HG03432 (cell line): ENCODE data around the gene CD207.

Source experiments
- ATAC-seq: cut with Tn5 transposase; IDR thresholded peaks from one replicate; pipeline ENCODE4 v1.9.1; 2021; ENCODE audit warnings: mild to moderate bottlenecking, moderate library complexity; ENCODE audit not compliant: unreplicated experiment

Gene CD207

DNA sequence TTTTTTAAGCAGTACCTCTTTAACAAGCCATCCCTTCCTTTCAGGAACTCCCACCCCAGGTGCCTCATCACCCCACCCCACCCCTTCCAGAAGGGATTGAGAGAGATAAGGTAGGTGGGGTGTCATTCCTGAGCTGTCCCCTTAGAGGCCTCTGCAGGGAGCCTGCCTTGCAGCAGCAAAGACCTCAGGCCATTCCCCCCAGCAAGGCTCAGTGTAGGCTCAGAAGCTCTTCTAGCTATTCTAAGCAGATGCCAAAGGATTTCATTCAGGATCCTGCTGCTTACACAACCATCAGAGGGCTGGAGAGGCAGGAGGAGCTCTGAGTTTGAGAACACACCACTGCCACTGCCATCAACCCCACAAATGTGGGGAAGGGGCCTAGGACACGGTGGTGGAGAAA, 39.4 kb downstream of the CD207 start:
- ATAC-seq, result no peak

DNA sequence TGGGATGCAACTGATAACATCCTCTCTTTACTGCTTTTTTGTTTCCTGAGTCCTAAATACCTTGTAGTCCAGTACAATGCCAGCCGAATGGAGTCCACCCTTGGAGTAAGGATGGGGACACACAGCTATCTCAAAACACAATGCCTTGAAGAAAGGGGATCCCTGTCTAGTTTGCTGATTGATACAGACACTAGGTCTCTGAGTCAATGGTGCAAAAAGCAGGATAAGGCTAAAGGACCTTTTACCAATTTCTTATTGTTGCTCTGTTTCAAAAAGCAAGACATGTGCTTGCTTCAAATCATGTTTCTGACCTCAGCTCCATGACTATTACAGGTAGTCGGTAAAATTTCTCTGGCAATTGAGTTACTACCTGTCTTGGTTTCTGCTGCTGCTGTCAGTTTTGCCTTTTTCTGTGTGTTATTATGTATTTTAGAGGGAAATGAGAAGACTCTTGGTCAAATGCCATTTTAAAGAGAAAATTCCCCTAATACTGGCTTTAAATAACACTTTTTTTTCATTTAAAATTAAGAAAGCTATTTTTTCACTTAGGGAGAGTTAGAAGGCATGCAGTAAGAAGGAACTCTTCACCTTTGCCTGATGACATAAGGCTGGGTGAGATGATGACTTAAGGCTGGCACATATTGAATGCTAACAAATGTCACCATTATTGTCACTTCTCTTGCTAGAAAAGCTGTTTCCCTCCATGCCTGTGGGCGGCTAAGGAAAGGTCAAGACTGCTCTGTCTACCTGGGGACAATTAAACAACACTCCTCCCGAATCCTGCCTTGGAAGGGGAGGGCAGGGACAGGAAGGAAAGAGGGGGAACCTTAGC, 40.2 kb downstream of the CD207 start:
- no peak for ATAC-seq

DNA sequence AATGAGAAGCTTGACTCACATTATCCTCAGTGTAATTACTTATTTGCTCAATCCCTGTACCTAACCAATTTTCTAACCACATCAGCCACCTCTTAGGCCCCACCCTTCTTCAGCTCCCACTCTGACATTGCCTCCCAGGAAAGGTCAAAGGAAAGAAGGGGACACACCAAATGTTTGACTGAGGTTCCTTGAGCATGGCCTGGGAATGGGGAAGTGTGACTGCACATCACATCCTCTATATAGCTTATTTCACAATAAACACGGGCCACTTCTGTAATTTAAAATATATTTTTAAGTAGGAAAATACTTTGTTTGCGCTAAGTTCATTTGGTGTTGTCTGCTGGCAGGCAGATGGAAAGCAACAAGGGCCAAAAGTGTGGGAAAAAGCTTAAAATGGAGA, 42.2 kb downstream of the CD207 start:
- no peak for ATAC-seq

DNA sequence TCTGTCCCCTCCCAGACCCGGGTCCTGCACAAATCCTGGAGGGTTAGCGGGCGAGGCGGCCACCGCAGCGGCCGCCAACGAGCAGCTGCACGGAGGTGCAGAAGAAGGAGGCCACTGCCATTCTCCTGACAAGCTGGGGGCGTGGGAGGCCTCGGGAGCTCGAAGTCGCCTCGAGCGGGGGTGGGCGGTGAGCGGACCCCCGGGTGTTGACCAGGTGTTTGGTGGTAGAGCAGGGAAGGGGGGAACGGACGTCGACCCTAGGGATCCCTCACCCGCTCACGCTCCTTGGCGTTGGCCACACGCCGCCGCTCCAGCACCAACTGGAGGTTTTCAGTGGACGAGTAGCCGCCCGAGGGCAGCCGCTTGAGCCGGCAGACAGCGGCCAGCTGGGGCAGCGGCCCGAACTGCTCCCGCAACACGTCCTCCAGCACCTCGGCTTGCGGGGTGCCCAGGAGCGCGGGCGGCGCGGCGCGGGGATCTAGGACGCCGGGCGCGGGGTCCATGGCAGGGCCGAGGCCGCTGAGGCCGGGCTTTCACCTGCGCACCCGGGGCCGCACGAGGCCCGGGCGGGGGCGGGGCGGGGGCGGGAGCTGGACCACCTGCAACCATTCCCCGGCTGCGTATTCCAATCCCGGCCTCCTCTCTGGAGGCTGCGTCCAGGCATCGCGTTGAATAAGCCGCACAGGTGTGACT, 45.3 kb downstream of the CD207 start, which contains the start of gene FIGLA:
Gene FIGLA, minus strand, starts transcription at position 508 of the 693 bp plus-strand sequence. Its CDS starts 5 bp downstream, at position 503.
- ATAC-seq, result no peak

DNA sequence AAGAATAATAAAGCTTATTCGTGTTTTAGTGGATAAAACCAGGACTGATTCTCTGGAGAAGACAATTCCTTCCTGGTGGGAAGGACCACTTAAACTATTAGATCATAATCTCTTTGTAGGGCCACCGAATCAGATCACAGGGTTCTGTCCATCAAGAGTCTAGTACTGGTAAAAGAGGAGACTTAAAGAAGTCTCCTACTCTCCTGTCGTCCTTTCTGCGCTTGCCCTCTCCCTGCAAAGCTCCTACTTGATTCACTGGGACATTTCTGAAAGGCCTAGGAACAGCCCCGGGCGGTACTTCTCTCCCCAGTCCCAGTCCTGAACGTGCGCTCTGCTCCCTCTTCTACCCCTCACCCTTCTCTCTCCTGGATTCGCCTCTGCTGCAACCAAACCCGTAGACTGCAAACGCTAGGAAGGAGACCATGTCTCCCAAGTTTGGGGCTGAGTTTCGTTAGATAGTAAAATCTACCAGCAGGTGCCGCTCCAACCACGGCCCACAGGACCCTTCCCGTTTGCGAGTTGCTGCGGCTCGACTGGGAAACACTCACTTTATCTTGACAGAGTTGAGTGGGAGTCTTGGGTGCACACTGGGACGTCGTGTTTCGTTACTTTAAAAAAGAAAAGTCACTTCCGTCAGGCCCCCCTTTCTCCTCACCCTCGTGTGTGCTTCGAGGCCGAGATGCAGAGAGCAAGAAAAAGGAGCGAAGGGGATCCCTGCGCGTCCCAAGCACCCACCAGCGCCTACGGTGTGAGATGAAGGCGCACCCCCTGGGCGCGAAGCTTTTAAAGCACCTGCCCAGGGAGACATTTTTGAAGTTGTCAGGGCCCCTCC, 46.1 kb downstream of the CD207 start:
- no peak for ATAC-seq

DNA sequence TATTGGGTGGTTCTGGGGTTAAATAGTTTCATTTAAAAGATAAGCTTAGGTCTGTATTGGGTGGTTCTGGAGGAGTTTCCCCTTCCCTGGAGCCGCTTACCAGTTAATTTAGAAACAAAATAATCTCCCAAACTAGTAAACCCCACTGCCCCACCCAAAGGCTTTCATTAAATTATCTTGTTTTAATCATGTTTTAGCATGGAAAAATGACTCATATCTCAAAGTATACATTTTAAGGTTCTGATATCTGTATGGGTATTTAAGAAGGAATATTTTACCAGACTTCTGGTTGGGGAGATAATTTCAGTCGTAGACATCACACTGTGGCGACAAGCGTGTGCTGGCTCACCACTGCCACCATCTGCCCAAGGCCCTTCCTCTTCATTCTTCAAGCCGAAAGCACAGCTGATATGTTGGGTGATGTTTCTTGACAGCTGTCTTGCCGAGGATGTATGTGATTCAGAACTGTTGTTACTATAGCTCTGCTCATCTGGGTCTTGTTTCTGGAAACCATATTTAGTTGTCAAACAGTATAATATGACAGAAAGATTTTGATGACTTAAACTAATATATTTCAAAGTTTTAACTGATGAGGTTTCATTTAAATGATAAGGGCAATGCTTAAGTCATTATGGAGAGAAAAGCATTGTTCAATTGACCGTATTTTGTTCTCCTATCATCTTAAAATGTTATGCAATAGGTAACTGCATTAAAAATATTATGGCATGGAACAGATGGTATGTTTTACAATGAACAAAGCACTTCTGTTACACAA, 50.3 kb downstream of the CD207 start:
- ATAC-seq, result no peak

DNA sequence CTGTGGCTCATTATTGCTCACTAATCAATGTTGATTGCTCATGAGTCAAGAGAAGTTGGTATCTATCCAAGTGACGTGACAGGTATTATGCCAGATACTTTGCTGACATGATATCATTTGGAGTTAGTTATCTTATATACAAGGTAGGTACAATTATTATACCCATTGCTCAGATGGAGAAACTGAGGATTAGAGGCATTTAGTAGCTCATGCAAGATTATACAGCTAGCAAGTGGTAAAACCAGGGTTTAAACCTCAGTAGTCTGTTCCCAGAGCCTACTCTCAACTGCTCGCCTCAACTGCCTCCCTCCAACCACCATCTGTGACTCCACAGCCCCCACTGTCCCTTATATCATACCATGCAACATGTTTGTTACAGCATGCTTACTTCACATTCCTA, 51.3 kb downstream of the CD207 start:
- no peak for ATAC-seq
